HCT116 (cell line): ENCODE data around the gene SYTL3.

Experiments
- CEBPB ChIP-seq: IDR thresholded peaks from 2 replicates; pipeline ENCODE4 v1.6.1; 2012; ENCODE audit warnings: low read depth
- CTCF ChIP-seq, 3 experiments: fragments of 200-600 bp in 1 of 3; sonication (generic) in 1 of 3; IDR thresholded peaks in 2 of 3; conservative IDR thresholded peaks in 1 of 3; 2 replicates each; pipeline ENCODE4 v1.5.1; 2012 to 2017; ENCODE audit warnings: low read depth in 2 of 3, low read length in 2 of 3, antibody characterized with exemption in 1 of 3, borderline replicate concordance in 1 of 3, control low read depth in 1 of 3, mild to moderate bottlenecking in 1 of 3, mixed read lengths in 1 of 3, mixed run types in 1 of 3, moderate library complexity in 1 of 3; ENCODE audit not compliant: insufficient read depth in 1 of 3
- ELF1 ChIP-seq: IDR thresholded peaks from 2 replicates; pipeline ENCODE4 v1.6.1; 2012; ENCODE audit warnings: low read depth, borderline replicate concordance
- EZH2 ChIP-seq: fragments of 200-600 bp; sonication (generic); IDR thresholded peaks from 2 replicates; pipeline ENCODE4 v1.6.1; 2017; ENCODE audit warnings: antibody characterized with exemption, mixed run types
- FOSL1 ChIP-seq: IDR thresholded peaks from 2 replicates; pipeline ENCODE4 v1.6.1; 2012; ENCODE audit warnings: low read depth
- JUND ChIP-seq: IDR thresholded peaks from 2 replicates; pipeline ENCODE4 v1.6.1; 2012
- POLR2A ChIP-seq: IDR thresholded peaks from 2 replicates; pipeline ENCODE4 v1.7.0; 2011; ENCODE audit warnings: borderline replicate concordance; ENCODE audit not compliant: insufficient read depth, insufficient read length; ENCODE audit errors: extremely low read depth
- POLR2AphosphoS5 ChIP-seq: IDR thresholded peaks from 2 replicates; pipeline ENCODE4 v1.6.1; 2011; ENCODE audit warnings: mild to moderate bottlenecking, low read depth, low read length, moderate library complexity
- REST ChIP-seq: IDR thresholded peaks from 2 replicates; pipeline ENCODE4 v1.6.1; 2012; ENCODE audit warnings: low read depth
- ZNF274 ChIP-seq: fragments of 200-500 bp; sonication (Bioruptor generic); IDR thresholded peaks from 2 replicates; pipeline ENCODE4 v1.6.1; 2014; ENCODE audit warnings: mild to moderate bottlenecking, low read depth, low read length, inconsistent platforms

GRCh38 chr6:158667360-158667981 is 17.6 kb downstream of the SYTL3 start:
- TF ChIP-seq ZNF274 (no peak), ELF1 (no peak), POLR2A (no peak), CTCF (IDR thresholded peaks at IDR 0.05 in 2 of 3, conservative IDR thresholded peaks at IDR 0.05 in 1 of 3; ENCODE audit: borderline replicate concordance in 1 of 3, insufficient read depth in 1 of 3, low read depth in 2 of 3, low read length in 2 of 3) (no peak), REST (no peak), POLR2AphosphoS5 (no peak), FOSL1 (no peak), CEBPB (no peak), EZH2 (no peak), JUND (no peak)
